ENCODE results near the gene NSMCE1. TPM values are rescaled to one million over a fixed set of nuclear protein-coding genes. Genes with fewer than 3 reads are reported as not detected.

NSMCE1 gene
- total RNA-seq, 1 donor from 2014 or later = 49.2 TPM

DNA sequence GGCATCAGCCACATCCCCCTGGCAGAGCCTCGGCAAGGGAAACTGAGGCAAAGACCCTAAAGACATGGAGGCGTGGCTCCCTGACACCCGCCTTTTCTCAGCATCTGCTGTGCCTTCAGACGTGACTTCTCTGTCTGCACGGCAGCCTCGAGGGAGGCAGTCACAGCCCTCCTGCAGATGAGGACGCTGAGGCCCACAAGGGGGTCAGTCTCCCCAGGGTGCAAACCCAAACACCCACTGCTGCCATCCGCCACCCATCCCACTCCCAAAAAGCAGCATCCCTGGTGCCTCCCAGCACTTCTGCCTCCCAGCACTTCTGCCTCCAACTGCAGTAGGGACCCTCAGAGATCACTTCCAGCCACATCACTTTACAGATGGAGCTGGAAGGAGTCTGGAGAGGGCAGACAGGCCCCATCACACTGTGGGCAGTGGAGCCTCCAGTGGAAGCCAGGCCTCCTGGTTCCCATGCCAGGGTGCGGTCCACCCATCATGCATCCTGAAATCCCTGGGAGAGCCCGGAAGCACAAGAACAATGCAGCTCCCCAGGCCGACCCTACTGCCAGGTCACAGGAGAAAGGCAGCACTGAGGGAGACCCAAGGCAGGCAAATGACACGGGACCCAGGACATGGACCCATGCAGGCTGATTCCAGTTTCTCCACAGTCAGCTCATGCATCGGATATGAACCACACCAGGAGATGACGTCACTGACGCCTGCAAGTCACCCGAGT is 41.4 kb downstream of the NSMCE1 start:
- no peaks in the 10 kb centered on the region for H3K27me3 ChIP-seq
- intact Hi-C loops (cut with DNase I) = no loop called here
- ATAC-seq = no peak
- H3K4me1 ChIP-seq = peaks cover 25% of the 10 kb centered on the region
- TF ChIP-seq, protein P1, sequence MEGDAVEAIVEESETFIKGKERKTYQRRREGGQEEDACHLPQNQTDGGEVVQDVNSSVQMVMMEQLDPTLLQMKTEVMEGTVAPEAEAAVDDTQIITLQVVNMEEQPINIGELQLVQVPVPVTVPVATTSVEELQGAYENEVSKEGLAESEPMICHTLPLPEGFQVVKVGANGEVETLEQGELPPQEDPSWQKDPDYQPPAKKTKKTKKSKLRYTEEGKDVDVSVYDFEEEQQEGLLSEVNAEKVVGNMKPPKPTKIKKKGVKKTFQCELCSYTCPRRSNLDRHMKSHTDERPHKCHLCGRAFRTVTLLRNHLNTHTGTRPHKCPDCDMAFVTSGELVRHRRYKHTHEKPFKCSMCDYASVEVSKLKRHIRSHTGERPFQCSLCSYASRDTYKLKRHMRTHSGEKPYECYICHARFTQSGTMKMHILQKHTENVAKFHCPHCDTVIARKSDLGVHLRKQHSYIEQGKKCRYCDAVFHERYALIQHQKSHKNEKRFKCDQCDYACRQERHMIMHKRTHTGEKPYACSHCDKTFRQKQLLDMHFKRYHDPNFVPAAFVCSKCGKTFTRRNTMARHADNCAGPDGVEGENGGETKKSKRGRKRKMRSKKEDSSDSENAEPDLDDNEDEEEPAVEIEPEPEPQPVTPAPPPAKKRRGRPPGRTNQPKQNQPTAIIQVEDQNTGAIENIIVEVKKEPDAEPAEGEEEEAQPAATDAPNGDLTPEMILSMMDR (IDR thresholded peaks at IDR 0.05) = no peak
- no peak overlapping the region for H3K27ac ChIP-seq
- H3K36me3 ChIP-seq = peaks cover 33% of the 10 kb centered on the region
- H3K4me3 ChIP-seq = no peak overlapping the region
- no peaks in the 10 kb centered on the region for H3K9me3 ChIP-seq
- DNase-seq = no peak

DNA sequence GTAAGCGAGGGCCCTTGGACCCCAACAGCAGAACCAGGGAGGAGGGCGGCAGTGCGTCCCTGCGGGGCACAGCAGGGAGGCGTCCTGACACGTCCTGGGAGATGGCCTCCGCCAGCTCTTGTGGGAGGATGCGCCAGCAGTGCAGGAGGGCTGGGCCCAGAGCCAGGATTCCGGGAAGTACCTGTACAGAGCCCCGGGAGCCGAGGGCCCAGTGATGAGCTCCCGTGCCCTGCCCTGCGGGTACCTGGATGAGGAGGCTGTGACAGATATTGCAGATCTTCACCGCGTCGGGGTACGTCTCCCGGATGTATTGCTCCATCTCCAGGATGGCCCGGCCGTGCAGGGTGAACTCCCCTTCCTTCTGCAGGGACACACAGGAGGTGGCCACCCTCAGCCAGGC is 42.1 kb downstream of the NSMCE1 start:
- DNase-seq (no peak), ATAC-seq (no peak)
- Histone ChIP-seq H3K4me3 (no peak overlapping the region), H3K36me3 (peaks cover 26% of the 10 kb centered on the region), H3K27ac (no peak overlapping the region), H3K27me3 (no peaks in the 10 kb centered on the region), H3K9me3 (no peaks in the 10 kb centered on the region), H3K4me1 (peaks cover 24% of the 10 kb centered on the region)
- TF ChIP-seq, protein P1 (IDR thresholded peaks at IDR 0.05) = no peak
- intact Hi-C loops (cut with DNase I) = no loop called here

DNA sequence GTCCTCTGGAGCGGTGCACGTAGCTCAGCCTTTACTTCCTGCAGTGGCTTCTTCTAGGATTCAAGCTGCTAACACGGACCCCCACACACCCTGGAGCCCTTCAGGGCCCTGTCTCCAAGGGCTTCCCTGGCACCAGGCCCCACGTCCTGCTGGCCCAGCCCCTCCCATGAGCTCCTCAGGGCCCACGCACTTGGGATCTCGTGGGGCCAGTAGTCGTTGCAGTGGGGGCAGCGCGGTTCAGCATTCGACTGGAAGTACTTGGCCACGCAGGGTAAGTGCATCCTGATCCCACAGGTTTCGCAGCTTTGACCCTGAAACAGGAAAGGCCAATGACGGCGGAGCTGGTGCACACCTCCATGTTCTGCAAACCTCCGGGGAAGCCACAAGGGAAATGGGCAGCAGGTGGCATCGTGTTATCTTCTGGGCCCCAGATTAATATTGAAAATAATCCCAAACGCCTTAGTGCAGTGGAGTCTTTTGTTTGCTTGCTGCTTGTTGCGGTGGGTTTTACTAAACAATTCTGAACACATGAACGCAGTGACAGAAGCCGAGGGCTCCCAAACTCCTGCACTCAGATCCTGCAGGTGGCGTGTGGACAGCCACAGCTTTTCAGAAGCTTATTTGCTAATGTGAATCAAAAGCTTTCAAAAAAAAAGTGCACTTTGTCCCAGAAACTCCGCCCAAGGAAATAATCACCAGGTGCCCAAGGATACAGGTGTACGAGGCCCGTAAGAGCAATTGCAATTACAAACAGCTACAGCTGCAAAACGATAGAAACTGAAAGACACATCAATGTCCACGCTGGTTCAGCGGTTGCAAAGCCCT is 42.8 kb downstream of the NSMCE1 start:
- Histone ChIP-seq H3K4me3 (no peak overlapping the region), H3K27me3 (no peaks in the 10 kb centered on the region), H3K27ac (no peak overlapping the region), H3K9me3 (no peaks in the 10 kb centered on the region), H3K36me3 (peaks cover 21% of the 10 kb centered on the region), H3K4me1 (peaks cover 17% of the 10 kb centered on the region)
- DNase-seq = no peak
- ATAC-seq = no peak
- intact Hi-C loops (cut with DNase I) = no loop called here
- TF ChIP-seq, protein P1 (IDR thresholded peaks at IDR 0.05) = no peak

DNA sequence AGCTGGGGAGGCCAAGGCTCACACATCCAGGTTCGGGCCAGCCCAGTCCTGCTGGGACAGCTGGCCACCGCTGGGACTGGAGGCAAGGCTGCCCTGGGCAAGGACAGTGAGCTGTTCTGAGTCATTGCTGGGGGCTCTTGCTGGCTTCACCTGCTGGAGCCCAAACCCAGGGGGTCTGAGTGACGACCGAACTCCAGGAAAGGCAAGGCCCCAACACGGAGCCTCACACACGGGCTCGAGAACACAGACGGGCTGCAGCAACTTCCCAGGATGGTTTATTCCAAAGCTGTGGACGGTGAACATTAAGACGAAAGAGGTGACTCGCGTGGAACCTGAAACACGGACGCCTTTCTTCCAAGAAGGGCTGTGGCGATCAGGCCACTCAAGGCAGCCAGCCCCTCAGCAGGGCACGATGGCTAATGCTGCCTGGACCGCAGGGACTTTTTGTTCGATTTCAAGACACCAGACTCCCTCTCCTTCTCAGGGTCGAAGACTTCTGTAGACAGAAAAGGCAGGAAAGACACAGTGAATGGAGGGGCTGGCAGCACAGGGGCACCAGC is 43.8 kb downstream of the NSMCE1 start:
- Histone ChIP-seq H3K4me1 (peaks cover 17% of the 10 kb centered on the region), H3K9me3 (no peaks in the 10 kb centered on the region), H3K4me3 (no peak overlapping the region), H3K36me3 (peaks cover 15% of the 10 kb centered on the region), H3K27me3 (no peaks in the 10 kb centered on the region), H3K27ac (no peak overlapping the region)
- ATAC-seq = no peak
- TF ChIP-seq, protein P1 (IDR thresholded peaks at IDR 0.05) = no peak
- intact Hi-C loops (cut with DNase I) = no loop called here
- DNase-seq = no peak

DNA sequence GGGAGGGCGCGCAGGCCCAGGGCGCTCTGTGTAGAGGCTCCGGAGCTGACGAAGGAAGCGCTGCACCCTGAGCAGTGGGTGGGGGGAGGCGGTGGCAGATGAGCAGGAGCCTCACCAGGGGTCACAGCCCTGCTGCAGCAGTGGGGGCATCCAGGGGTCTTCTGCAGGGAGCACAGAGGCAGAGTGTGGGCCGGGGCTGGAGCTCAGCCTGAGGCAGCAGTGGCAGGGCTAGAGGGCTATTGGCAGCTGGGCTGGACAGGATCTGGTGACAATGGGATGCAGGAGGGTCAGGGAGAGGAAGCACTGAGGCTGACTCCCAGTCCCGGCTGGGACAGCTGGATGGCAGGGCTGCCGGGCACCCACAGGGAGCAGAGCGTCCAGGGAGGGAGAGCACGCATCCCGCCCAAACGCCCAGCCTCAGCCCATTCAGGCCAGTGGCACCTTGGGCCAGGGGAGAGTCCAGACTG is 44.3 kb downstream of the NSMCE1 start:
- no peak for ATAC-seq
- peaks cover 17% of the 10 kb centered on the region for H3K4me1 ChIP-seq
- TF ChIP-seq, protein P1 (IDR thresholded peaks at IDR 0.05) = no peak
- no peak overlapping the region for H3K27ac ChIP-seq
- DNase-seq = no peak
- H3K4me3 ChIP-seq = no peak overlapping the region
- H3K27me3 ChIP-seq = no peaks in the 10 kb centered on the region
- no peaks in the 10 kb centered on the region for H3K9me3 ChIP-seq
- H3K36me3 ChIP-seq = peaks cover 15% of the 10 kb centered on the region
- intact Hi-C loops (cut with DNase I) = no loop called here
